Activated T-helper 2 cell treated with anti-CD3 and anti-CD28 coated beads, Interferon-gamma antibody, Interleukin-2, Interleukin-4, amounts not matched to agents 10 μg/mL and 5 μg/mL and 100 μg/mL, durations not matched to agents 14 hours and 24 hours and 36 hours (primary cell): ENCODE results near the gene ZNF236. TPM values are rescaled to one million over a fixed set of nuclear protein-coding genes. Genes with fewer than 3 reads are reported as not detected.

Experiments
- DNase-seq: peaks from one replicate; pipeline ENCODE4 v3.0.0; 2021; ENCODE audit warnings: low spot score
- H3K27ac Mint-ChIP-seq: one replicate; pipeline ENCODE4 v1.8.0; 2021; ENCODE audit warnings: mixed read lengths
- H3K27me3 Mint-ChIP-seq: one replicate; pipeline ENCODE4 v1.8.0; 2021; ENCODE audit warnings: low read depth, mixed read lengths
- H3K36me3 Mint-ChIP-seq: one replicate; pipeline ENCODE4 v1.8.0; 2021; ENCODE audit warnings: low read depth, mixed read lengths
- H3K4me1 Mint-ChIP-seq: one replicate; pipeline ENCODE4 v1.8.0; 2021; ENCODE audit warnings: low read depth, mixed read lengths
- H3K4me3 Mint-ChIP-seq: one replicate; pipeline ENCODE4 v1.8.0; 2021; ENCODE audit warnings: low read depth, mild to moderate bottlenecking, moderate library complexity, mixed read lengths
- H3K9me3 Mint-ChIP-seq: one replicate; pipeline ENCODE4 v1.8.0; 2021; ENCODE audit warnings: mixed read lengths
- intact Hi-C: fragments of 100-400 bp; cut with micrococcal nuclease; formaldehyde crosslinking; loops from one replicate; pipeline ENCODE4 v1.15.1; 2023
- total RNA-seq: library from RNA; stranded (reverse); gene quantifications from 2 replicates; pipeline ENCODE4 v1.2.3, GENCODE V29; 2022

The ZNF236 gene
- total RNA-seq, 1 donor from 2014 or later = 19.8 TPM

GRCh38 chr18:76967721-76968472 is 145.5 kb downstream of the ZNF236 start:
- peaks cover 22% of the 10 kb centered on the region for H3K4me1 Mint-ChIP-seq
- peaks cover 27% of the 10 kb centered on the region for H3K36me3 Mint-ChIP-seq
- no peaks in the 10 kb centered on the region for H3K27me3 Mint-ChIP-seq
- DNase-seq = no peak
- no peak overlapping the region for H3K27ac Mint-ChIP-seq
- H3K9me3 Mint-ChIP-seq = no peaks in the 10 kb centered on the region
- no peak overlapping the region for H3K4me3 Mint-ChIP-seq
- intact Hi-C loops = no loop called here

GRCh38 chr18:76970770-76971559 is 148.6 kb downstream of the ZNF236 start:
- Mint-ChIP-seq H3K4me3 (no peak overlapping the region), H3K4me1 (no peaks in the 10 kb centered on the region), H3K36me3 (peaks cover 4% of the 10 kb centered on the region), H3K9me3 (no peaks in the 10 kb centered on the region), H3K27me3 (no peaks in the 10 kb centered on the region), H3K27ac (no peak overlapping the region)
- DNase-seq = no peak
- intact Hi-C loops = no loop called here

GRCh38 chr18:76972241-76972640 is 149.9 kb downstream of the ZNF236 start:
- DNase-seq = no peak
- no peaks in the 10 kb centered on the region for H3K4me1 Mint-ChIP-seq
- no peaks in the 10 kb centered on the region for H3K9me3 Mint-ChIP-seq
- intact Hi-C loops = no loop called here
- no peak overlapping the region for H3K27ac Mint-ChIP-seq
- no peaks in the 10 kb centered on the region for H3K27me3 Mint-ChIP-seq
- H3K4me3 Mint-ChIP-seq = no peak overlapping the region
- peaks cover 4% of the 10 kb centered on the region for H3K36me3 Mint-ChIP-seq

DNA sequence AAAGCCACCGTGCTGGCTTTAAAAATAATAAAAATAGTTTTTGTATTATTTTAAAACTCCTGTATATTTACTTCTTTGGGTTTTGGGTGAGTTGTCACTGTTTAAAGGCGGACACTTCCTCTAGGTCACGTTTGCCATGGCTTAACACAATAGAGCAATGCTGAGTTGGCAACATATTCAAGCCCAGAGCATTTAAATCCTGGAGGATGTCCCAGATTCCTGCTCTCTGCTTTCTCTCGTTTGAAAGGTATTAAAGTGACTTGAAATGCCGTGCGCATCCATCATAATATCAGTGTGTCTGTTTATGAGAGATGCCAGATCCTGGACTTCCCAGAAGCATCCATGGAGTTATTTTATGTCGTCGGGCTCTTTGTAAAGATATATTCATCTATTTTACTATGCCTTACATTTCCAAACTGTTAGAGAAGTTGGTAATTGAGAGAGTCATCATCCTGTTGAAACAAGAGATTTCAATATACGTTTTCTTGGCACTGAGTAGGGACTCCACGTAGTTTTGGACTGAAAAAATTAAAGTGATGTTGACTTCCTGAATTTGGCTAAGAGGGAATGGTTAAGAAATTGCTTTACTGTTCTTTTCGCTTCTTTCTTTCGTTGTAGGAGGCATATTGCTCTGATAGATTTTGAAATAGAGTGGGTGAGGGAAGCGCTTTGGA is 150.6 kb downstream of the ZNF236 start:
- Mint-ChIP-seq H3K9me3 (no peaks in the 10 kb centered on the region), H3K4me3 (no peak overlapping the region), H3K27ac (no peak overlapping the region), H3K27me3 (no peaks in the 10 kb centered on the region), H3K4me1 (no peaks in the 10 kb centered on the region), H3K36me3 (peaks cover 4% of the 10 kb centered on the region)
- intact Hi-C loops = no loop called here
- DNase-seq = no peak

GRCh38 chr18:76973520-76974266 is 151.3 kb downstream of the ZNF236 start:
- intact Hi-C loops = no loop called here
- Mint-ChIP-seq H3K36me3 (peaks cover 3% of the 10 kb centered on the region), H3K9me3 (no peaks in the 10 kb centered on the region), H3K27me3 (no peaks in the 10 kb centered on the region), H3K27ac (no peak overlapping the region), H3K4me1 (no peaks in the 10 kb centered on the region), H3K4me3 (no peak overlapping the region)
- no peak for DNase-seq

GRCh38 chr18:76974386-76974785 is 152.0 kb downstream of the ZNF236 start:
- no peak overlapping the region for H3K27ac Mint-ChIP-seq
- H3K9me3 Mint-ChIP-seq = no peaks in the 10 kb centered on the region
- H3K4me1 Mint-ChIP-seq = no peaks in the 10 kb centered on the region
- H3K36me3 Mint-ChIP-seq = no peaks in the 10 kb centered on the region
- H3K4me3 Mint-ChIP-seq = no peak overlapping the region
- no peaks in the 10 kb centered on the region for H3K27me3 Mint-ChIP-seq
- intact Hi-C loops = no loop called here
- DNase-seq = no peak

- Mint-ChIP-seq H3K4me1 (no peaks in the 10 kb centered on the region), H3K9me3 (no peaks in the 10 kb centered on the region), H3K27me3 (no peaks in the 10 kb centered on the region), H3K27ac (no peak overlapping the region), H3K36me3 (no peaks in the 10 kb centered on the region), H3K4me3 (no peak overlapping the region)
- intact Hi-C loops = no loop called here
- peak; percentile 2 for DNase-seq
Measured at GRCh38 chr18:76975577-76976110, 153.3 kb downstream of the ZNF236 start.

DNA sequence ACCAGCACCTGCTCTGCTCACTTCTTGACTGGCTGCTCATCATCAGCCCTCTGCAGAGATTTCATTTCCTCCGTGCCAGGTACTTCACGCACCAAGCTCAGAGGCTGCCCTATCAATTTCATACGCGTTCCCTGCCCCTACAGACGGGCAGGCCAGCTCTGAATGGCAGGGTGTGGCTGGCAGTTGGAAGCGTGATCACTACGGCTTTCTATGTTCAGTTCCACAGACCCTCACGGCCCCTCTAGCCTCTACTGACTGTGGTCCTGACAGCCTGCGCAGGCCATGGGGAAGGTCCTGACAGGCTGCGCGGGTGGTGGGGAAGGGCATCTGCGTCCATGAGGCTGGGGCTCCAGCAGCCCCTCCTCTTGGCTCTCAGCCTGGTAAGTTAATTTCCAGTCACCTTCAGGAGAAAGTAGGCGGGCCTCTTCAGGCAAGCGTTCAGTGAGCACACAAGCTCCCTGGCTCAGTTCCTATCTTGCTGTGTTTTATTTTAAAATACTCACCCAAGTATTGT is 154.8 kb downstream of the ZNF236 start:
- H3K4me1 Mint-ChIP-seq = no peaks in the 10 kb centered on the region
- no peak overlapping the region for H3K27ac Mint-ChIP-seq
- no peak overlapping the region for H3K4me3 Mint-ChIP-seq
- no peaks in the 10 kb centered on the region for H3K27me3 Mint-ChIP-seq
- peak; percentile 7 for DNase-seq
- no peaks in the 10 kb centered on the region for H3K9me3 Mint-ChIP-seq
- no peaks in the 10 kb centered on the region for H3K36me3 Mint-ChIP-seq
- intact Hi-C loops = no loop called here

DNA sequence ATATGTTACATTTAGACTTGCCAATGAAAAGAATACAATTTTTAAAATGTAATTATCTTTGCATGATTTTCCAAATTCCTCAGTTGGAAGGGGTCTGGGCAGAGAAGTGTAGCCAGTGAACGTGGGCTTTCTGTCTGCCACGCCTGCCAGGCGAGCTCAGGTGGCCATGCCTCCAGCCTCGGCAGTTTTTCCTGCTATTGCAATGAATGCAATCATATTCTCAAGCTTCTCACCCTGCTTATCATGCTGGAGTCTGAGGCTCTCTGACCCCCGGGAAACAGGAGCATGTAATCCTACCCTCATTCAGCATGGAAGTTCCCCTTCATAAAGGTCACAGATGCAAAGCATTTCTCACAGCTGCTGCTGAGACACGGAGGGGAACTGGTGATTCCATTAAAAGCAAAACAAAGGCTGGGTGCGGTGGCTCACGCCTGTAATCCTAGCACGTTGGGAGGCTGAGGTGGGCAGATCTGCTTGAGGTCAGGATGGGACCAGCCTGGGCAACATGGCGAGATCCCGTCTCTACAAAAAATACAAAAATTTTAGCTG is 155.4 kb downstream of the ZNF236 start:
- Mint-ChIP-seq H3K36me3 (no peaks in the 10 kb centered on the region), H3K4me1 (no peaks in the 10 kb centered on the region), H3K9me3 (no peaks in the 10 kb centered on the region), H3K27ac (no peak overlapping the region), H3K27me3 (no peaks in the 10 kb centered on the region), H3K4me3 (no peak overlapping the region)
- DNase-seq = peak; percentile 3
- intact Hi-C loops = no loop called here

- no peaks in the 10 kb centered on the region for H3K9me3 Mint-ChIP-seq
- peaks cover 4% of the 10 kb centered on the region for H3K4me1 Mint-ChIP-seq
- no peaks in the 10 kb centered on the region for H3K27me3 Mint-ChIP-seq
- intact Hi-C loops = no loop called here
- H3K4me3 Mint-ChIP-seq = no peak overlapping the region
- H3K36me3 Mint-ChIP-seq = no peaks in the 10 kb centered on the region
- DNase-seq = peak; percentile 4
- no peak overlapping the region for H3K27ac Mint-ChIP-seq
Measured at GRCh38 chr18:76978616-76979015, 156.3 kb downstream of the ZNF236 start.

DNA sequence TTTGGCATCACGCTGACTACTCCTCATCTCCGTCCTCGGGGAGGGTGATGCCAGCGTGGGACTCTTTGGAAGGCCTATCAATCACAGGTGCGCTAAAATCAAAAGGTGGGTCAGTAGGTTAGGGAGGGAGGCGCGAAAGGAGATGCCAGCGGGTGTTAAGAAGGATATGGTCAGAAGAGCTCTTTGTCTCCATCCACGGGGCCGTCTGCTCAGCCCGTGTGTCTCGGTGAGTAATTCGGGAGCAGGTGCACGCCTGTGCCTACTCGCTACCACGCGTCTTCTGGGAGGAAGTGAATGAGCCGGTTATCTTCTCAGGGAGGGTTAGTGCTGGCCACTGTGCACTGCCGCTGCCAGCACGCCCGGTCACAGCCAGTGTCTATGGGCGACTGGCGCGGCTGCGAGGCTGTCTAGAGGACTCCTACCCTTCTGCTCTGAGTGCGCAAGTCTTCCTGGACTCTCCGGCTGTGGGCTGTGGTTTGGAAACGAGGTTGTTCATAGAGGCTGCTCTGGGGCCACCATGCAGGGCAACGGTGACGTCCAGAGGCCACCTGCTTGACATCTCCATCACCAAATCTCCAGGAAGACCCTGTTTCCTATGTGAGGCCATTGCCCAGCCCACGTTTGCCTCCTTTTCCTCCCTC is 156.9 kb downstream of the ZNF236 start:
- Mint-ChIP-seq H3K9me3 (no peaks in the 10 kb centered on the region), H3K27ac (no peak overlapping the region), H3K27me3 (no peaks in the 10 kb centered on the region), H3K4me1 (peaks cover 4% of the 10 kb centered on the region), H3K4me3 (no peak overlapping the region), H3K36me3 (no peaks in the 10 kb centered on the region)
- intact Hi-C loops = no loop called here
- peak; percentile 7 for DNase-seq
